Measurements from ENCODE around the gene HES6.
A peak's percentile ranks its signal among the peaks of the same experiment; 100 is the strongest.

HES6 gene

DNA sequence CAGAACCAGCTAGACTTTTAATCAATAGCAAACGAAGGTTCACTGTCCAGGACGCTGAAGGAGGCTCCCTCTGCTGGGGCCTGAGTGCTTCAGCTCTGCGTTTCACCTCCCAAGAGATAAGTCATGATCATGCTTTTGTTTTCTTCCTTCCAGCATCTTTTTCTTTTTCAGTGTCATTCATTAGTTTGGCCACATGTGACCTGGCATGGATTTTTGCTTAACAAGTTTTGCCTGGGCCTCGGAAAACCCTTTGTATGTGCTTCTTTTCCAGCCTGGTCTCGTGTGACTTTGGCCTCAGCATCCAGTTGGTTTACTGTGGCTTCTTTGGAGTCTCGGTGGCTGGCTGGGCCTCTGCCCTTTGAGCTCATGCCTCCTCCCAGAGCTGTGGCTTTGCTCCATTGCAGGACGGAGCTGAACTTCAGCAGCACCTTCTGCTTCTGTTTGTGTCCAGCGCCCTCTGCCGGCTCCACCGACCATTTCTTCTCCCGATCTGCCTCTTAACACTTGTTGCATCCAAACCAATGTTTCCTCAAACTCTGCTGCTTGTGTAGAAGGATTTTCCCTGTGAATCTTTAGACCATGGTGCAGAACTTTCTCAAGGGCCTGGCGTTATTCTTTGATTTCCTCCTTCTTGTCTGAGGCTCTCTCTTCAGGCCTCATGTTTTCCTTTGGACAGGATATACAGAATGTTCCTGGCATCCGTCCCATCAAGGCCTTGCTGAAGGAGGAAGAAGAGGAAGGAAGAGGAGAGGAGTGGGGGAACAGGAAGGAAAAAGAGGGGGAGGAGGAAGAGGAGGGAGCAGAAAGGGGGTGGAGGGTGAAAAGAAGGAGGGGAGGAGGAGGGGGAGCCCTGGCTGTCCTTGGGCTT, 23.6 kb upstream of the HES6 start:
- no peak overlapping the region for H3K9ac ChIP-seq (ENCODE audit: low read length)
- H3K18ac ChIP-seq (ENCODE audit: low read length) = no peak overlapping the region
- H2BK120ac ChIP-seq (ENCODE audit: low read depth, low read length) = no peak overlapping the region
- H3K4me2 ChIP-seq (ENCODE audit: low read length) = no peak overlapping the region
- H3K4me3 ChIP-seq (ENCODE audit: low read length) = no peak overlapping the region
- no peak overlapping the region for H3K23ac ChIP-seq (ENCODE audit: low read length)
- H3K27ac ChIP-seq (ENCODE audit: low read depth, low read length) = no peak overlapping the region
- H2BK15ac ChIP-seq (replicated peaks; ENCODE audit: low read depth) = no peak overlapping the region
- no peak overlapping the region for H4K5ac ChIP-seq (ENCODE audit: low read length)
- H4K8ac ChIP-seq (ENCODE audit: low read depth, low read length) = no peak overlapping the region
- no peaks in the 10 kb centered on the region for H3K27me3 ChIP-seq (ENCODE audit: insufficient read depth, low read length, poor library complexity)
- H3K79me1 ChIP-seq (ENCODE audit: low read length) = no peaks in the 10 kb centered on the region
- DNase-seq = peak; percentile 94
- H2BK5ac ChIP-seq (ENCODE audit: low read length) = no peak overlapping the region
- no peaks in the 10 kb centered on the region for H3K79me2 ChIP-seq (ENCODE audit: control insufficient read depth, insufficient read depth, low read length)
- no peak overlapping the region for H3K4ac ChIP-seq (ENCODE audit: low read depth, low read length)
- H2AK5ac ChIP-seq (ENCODE audit: low read length) = no peak overlapping the region
- WGBS (ENCODE audit: extremely low coverage, insufficient coverage, low lambda C conversion rate) = no CpG with 5 or more reads among the region's 13 CpGs
- peaks cover 2% of the 10 kb centered on the region for H3K36me3 ChIP-seq (ENCODE audit: control insufficient read depth, insufficient read depth, low read length)
- no peak overlapping the region for H3K56ac ChIP-seq (ENCODE audit: low read length)
- no peaks in the 10 kb centered on the region for H3K4me1 ChIP-seq (ENCODE audit: control insufficient read depth, low read depth, low read length)

DNA sequence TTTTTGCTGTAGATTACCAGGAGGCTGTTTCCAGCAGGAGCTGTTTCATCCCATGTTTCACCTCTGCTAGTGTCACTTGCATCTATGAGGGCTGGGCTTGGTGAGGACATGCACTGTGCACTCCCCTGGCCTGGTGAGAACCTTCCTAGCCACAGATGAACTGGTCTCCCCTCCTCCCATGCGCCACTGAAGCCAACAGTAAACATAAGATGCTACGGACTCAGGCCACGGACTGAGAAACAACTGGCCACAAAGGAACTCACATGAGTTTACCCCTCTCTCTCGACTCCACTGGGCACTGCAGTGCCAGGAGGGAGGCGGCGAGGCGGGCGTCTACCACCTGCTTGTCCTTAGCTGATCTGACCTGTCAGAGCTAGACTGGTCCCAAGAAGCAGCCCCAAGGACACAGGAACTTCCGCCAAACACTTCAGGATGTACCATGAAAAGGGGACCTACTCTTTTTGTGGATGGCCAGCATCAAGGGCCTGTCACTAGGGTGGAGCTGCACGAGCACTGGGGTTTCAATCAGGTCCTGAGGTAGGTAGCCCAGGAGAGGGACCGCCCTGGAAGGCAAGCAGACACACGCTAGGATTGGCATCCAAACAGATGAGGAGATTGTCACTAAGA, 22.8 kb upstream of the HES6 start:
- H3K4me1 ChIP-seq (ENCODE audit: control insufficient read depth, low read depth, low read length) = no peaks in the 10 kb centered on the region
- no peak overlapping the region for H3K27ac ChIP-seq (ENCODE audit: low read depth, low read length)
- DNase-seq = no peak
- no peaks in the 10 kb centered on the region for H3K79me1 ChIP-seq (ENCODE audit: low read length)
- H3K36me3 ChIP-seq (ENCODE audit: control insufficient read depth, insufficient read depth, low read length) = peaks cover 2% of the 10 kb centered on the region
- no peak overlapping the region for H2BK5ac ChIP-seq (ENCODE audit: low read length)
- H2BK15ac ChIP-seq (replicated peaks; ENCODE audit: low read depth) = no peak overlapping the region
- no peak overlapping the region for H3K4ac ChIP-seq (ENCODE audit: low read depth, low read length)
- H3K79me2 ChIP-seq (ENCODE audit: control insufficient read depth, insufficient read depth, low read length) = no peaks in the 10 kb centered on the region
- no peak overlapping the region for H2BK120ac ChIP-seq (ENCODE audit: low read depth, low read length)
- H4K8ac ChIP-seq (ENCODE audit: low read depth, low read length) = no peak overlapping the region
- H3K23ac ChIP-seq (ENCODE audit: low read length) = no peak overlapping the region
- H2AK5ac ChIP-seq (ENCODE audit: low read length) = no peak overlapping the region
- H3K4me3 ChIP-seq (ENCODE audit: low read length) = no peak overlapping the region
- no CpG with 5 or more reads among the region's 12 CpGs for WGBS (ENCODE audit: extremely low coverage, insufficient coverage, low lambda C conversion rate)
- no peak overlapping the region for H3K9ac ChIP-seq (ENCODE audit: low read length)
- no peaks in the 10 kb centered on the region for H3K27me3 ChIP-seq (ENCODE audit: insufficient read depth, low read length, poor library complexity)
- H3K56ac ChIP-seq (ENCODE audit: low read length) = no peak overlapping the region
- no peak overlapping the region for H3K4me2 ChIP-seq (ENCODE audit: low read length)
- H3K18ac ChIP-seq (ENCODE audit: low read length) = no peak overlapping the region
- H4K5ac ChIP-seq (ENCODE audit: low read length) = no peak overlapping the region

DNA sequence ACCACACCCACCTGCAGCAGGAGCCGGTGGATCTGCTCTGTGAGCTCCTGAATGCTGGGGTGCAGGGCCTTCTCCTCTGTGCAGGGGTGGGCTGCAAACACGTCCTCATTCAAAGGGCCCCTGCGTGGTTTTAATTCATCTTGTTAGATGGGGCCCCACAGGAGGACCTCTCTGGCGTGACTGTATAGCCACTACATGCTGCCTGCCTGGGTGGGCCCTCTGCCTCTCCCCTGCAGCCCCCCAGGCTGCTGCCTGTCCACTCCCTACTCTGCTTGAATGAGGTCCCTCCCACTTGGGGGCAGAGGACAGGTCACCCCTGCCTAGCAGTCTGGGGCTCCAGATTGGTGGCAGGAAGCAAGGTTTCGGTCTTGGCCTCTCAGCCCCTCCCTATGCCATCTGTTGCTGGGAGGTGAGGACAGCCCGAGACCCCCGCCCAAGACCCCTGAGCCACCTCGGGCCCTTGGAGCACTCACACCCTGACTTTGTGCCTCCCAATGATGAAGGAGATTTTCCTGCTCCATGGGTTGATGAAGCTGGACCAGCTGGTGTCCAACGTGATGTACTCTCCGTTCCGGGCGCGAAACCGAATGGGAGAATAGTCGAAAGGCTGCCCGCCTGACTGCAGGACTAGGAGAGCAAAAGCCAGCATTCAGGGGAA, 22.0 kb upstream of the HES6 start:
- H3K18ac ChIP-seq (ENCODE audit: low read length) = no peak overlapping the region
- peaks cover 2% of the 10 kb centered on the region for H3K36me3 ChIP-seq (ENCODE audit: control insufficient read depth, insufficient read depth, low read length)
- no peak overlapping the region for H3K4me3 ChIP-seq (ENCODE audit: low read length)
- no peaks in the 10 kb centered on the region for H3K4me1 ChIP-seq (ENCODE audit: control insufficient read depth, low read depth, low read length)
- no peaks in the 10 kb centered on the region for H3K27me3 ChIP-seq (ENCODE audit: insufficient read depth, low read length, poor library complexity)
- H2AK5ac ChIP-seq (ENCODE audit: low read length) = no peak overlapping the region
- H2BK120ac ChIP-seq (ENCODE audit: low read depth, low read length) = no peak overlapping the region
- H3K27ac ChIP-seq (ENCODE audit: low read depth, low read length) = no peak overlapping the region
- H3K9ac ChIP-seq (ENCODE audit: low read length) = no peak overlapping the region
- no peak for DNase-seq
- no peaks in the 10 kb centered on the region for H3K79me1 ChIP-seq (ENCODE audit: low read length)
- H3K23ac ChIP-seq (ENCODE audit: low read length) = no peak overlapping the region
- no CpG with 5 or more reads among the region's 16 CpGs for WGBS (ENCODE audit: extremely low coverage, insufficient coverage, low lambda C conversion rate)
- H2BK15ac ChIP-seq (replicated peaks; ENCODE audit: low read depth) = no peak overlapping the region
- H3K56ac ChIP-seq (ENCODE audit: low read length) = no peak overlapping the region
- no peak overlapping the region for H4K8ac ChIP-seq (ENCODE audit: low read depth, low read length)
- H3K4me2 ChIP-seq (ENCODE audit: low read length) = no peak overlapping the region
- no peak overlapping the region for H4K5ac ChIP-seq (ENCODE audit: low read length)
- H3K79me2 ChIP-seq (ENCODE audit: control insufficient read depth, insufficient read depth, low read length) = no peaks in the 10 kb centered on the region
- no peak overlapping the region for H3K4ac ChIP-seq (ENCODE audit: low read depth, low read length)
- no peak overlapping the region for H2BK5ac ChIP-seq (ENCODE audit: low read length)

DNA sequence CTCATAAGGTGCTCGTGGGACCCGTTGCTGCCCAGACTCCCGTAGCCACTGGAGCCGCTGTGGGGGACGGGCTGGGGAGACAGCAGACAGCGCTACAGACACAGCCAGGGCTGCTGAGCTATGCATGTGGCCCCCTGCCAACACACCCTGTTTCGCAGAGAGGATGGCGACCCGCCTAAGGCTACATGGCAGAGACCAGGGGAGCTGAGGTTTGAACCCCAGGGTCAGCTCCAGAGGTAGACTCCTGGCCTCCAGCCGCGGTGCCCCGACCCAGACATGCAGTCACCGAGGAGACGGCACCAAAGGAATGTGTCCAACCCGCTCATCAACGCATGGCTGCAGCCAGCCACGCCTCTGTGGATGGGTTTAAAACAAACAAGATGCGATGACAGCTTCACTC, 21.0 kb upstream of the HES6 start:
- H3K18ac ChIP-seq (ENCODE audit: low read length) = no peak overlapping the region
- no peak overlapping the region for H2AK5ac ChIP-seq (ENCODE audit: low read length)
- H3K36me3 ChIP-seq (ENCODE audit: control insufficient read depth, insufficient read depth, low read length) = peaks cover 2% of the 10 kb centered on the region
- H2BK5ac ChIP-seq (ENCODE audit: low read length) = no peak overlapping the region
- H2BK120ac ChIP-seq (ENCODE audit: low read depth, low read length) = no peak overlapping the region
- H4K5ac ChIP-seq (ENCODE audit: low read length) = no peak overlapping the region
- WGBS (ENCODE audit: extremely low coverage, insufficient coverage, low lambda C conversion rate) = no CpG with 5 or more reads among the region's 18 CpGs
- no peak overlapping the region for H3K56ac ChIP-seq (ENCODE audit: low read length)
- no peaks in the 10 kb centered on the region for H3K79me1 ChIP-seq (ENCODE audit: low read length)
- H4K8ac ChIP-seq (ENCODE audit: low read depth, low read length) = no peak overlapping the region
- no peak for DNase-seq
- no peak overlapping the region for H3K27ac ChIP-seq (ENCODE audit: low read depth, low read length)
- H3K4me3 ChIP-seq (ENCODE audit: low read length) = no peak overlapping the region
- H3K27me3 ChIP-seq (ENCODE audit: insufficient read depth, low read length, poor library complexity) = no peaks in the 10 kb centered on the region
- H3K4ac ChIP-seq (ENCODE audit: low read depth, low read length) = no peak overlapping the region
- H3K23ac ChIP-seq (ENCODE audit: low read length) = no peak overlapping the region
- no peak overlapping the region for H3K9ac ChIP-seq (ENCODE audit: low read length)
- H3K4me2 ChIP-seq (ENCODE audit: low read length) = no peak overlapping the region
- H2BK15ac ChIP-seq (replicated peaks; ENCODE audit: low read depth) = no peak overlapping the region
- no peaks in the 10 kb centered on the region for H3K4me1 ChIP-seq (ENCODE audit: control insufficient read depth, low read depth, low read length)
- no peaks in the 10 kb centered on the region for H3K79me2 ChIP-seq (ENCODE audit: control insufficient read depth, insufficient read depth, low read length)

DNA sequence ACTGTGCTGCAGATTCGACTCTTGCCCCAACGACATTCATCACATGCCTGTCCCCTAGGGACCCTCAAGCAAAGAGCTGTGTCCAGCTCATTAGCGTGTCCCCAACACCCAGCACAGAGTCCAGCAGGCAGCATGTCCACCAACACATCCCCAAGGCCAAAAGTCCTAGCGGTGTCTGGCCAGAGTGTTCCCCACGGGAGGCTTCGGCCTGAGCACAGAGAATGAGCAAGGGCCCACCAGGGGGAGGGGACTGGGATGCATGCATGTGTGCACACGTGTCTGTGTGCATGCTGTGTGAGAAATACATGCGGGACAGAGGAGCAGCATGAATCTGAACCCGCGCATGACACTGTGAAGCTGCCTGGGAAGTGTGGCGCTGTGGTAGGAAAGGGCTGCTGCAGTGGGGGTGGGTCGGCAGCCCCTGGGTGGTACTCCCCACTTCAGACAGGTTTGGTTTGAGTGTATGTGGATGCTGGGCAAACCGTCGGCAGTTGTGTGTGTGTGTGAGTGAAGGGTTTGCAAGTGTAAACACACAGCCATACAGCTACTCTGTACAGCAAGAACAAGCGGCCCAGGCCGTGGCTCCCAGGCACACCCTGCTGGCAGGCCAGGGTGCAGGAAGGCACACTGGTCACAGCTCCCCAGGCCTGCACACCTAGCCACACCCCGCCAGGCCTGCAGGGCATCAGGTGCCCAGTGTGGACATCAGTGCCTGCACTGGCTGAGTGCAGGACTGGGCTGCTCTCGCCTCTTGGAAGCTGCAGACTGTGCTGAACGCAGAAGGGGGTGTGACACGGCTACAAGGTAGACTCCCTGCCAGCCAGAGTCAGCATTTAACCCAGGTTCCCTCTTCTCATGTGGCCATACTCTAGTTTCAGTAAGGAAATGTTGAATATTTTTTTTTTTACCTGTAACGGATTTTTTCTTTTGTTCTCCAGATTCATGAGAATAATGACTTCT, 19.5 kb upstream of the HES6 start:
- peaks cover 2% of the 10 kb centered on the region for H3K36me3 ChIP-seq (ENCODE audit: control insufficient read depth, insufficient read depth, low read length)

More for the DNA sequence above, 19.5 kb upstream of the HES6 start:
- H2BK120ac ChIP-seq (ENCODE audit: low read depth, low read length) = no peak overlapping the region
- no peak overlapping the region for H3K27ac ChIP-seq (ENCODE audit: low read depth, low read length)
- no peak overlapping the region for H3K4ac ChIP-seq (ENCODE audit: low read depth, low read length)
- no peaks in the 10 kb centered on the region for H3K79me1 ChIP-seq (ENCODE audit: low read length)
- no peak for DNase-seq
- H2BK5ac ChIP-seq (ENCODE audit: low read length) = no peak overlapping the region
- H3K27me3 ChIP-seq (ENCODE audit: insufficient read depth, low read length, poor library complexity) = no peaks in the 10 kb centered on the region
- H3K4me2 ChIP-seq (ENCODE audit: low read length) = no peak overlapping the region
- no peak overlapping the region for H4K5ac ChIP-seq (ENCODE audit: low read length)
- no peak overlapping the region for H3K56ac ChIP-seq (ENCODE audit: low read length)
- no peak overlapping the region for H2BK15ac ChIP-seq (replicated peaks; ENCODE audit: low read depth)
- no peak overlapping the region for H4K8ac ChIP-seq (ENCODE audit: low read depth, low read length)
- no peaks in the 10 kb centered on the region for H3K79me2 ChIP-seq (ENCODE audit: control insufficient read depth, insufficient read depth, low read length)
- no peak overlapping the region for H3K23ac ChIP-seq (ENCODE audit: low read length)
- no peak overlapping the region for H3K18ac ChIP-seq (ENCODE audit: low read length)
- H3K4me1 ChIP-seq (ENCODE audit: control insufficient read depth, low read depth, low read length) = no peaks in the 10 kb centered on the region
- no CpG with 5 or more reads among the region's 21 CpGs for WGBS (ENCODE audit: extremely low coverage, insufficient coverage, low lambda C conversion rate)
- no peak overlapping the region for H3K9ac ChIP-seq (ENCODE audit: low read length)
- H2AK5ac ChIP-seq (ENCODE audit: low read length) = no peak overlapping the region
- no peak overlapping the region for H3K4me3 ChIP-seq (ENCODE audit: low read length)
